ENCODE results near the gene SLC27A4. TPM values are rescaled to one million over a fixed set of nuclear protein-coding genes. Genes with fewer than 3 reads are reported as not detected.

The SLC27A4 gene
- total RNA-seq, 2 donors from 2014 or later: 19.2 to 21.5 TPM

DNA sequence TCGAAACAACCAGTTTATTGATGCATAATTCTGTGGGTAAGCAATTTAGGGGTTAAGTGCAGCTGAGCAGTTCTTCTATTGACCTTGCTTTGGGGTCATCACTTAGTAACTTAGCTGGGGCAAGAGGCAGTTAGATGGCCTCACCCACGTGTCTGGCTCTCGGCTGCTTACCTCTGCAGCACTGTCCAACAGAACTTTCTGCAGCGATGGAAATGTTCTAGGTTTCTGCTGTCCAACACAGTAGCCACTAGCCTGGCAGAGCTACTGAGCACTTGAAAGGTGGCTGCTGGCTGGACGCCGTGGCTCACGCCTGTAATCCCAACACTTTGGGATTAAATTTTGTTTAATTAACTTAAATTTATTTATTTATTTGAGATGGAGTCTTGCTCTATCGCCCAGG is 17.8 kb downstream of the SLC27A4 start:
- no peak for DNase-seq (ENCODE audit: low spot score)
- Histone ChIP-seq H3K9me3 (no peaks in the 10 kb centered on the region), H3K27me3 (replicated peaks; ENCODE audit: insufficient read depth) (no peaks in the 10 kb centered on the region), H3K36me3 (no peaks in the 10 kb centered on the region), H3K4me3 (no peak overlapping the region), H3K27ac (no peak overlapping the region), H3K4me1 (replicated peaks) (no peaks in the 10 kb centered on the region)
- TF ChIP-seq POLR2A (IDR thresholded peaks at IDR 0.05): no peak
- TF ChIP-seq CTCF (IDR thresholded peaks at IDR 0.05): no peak
- no peak for TF ChIP-seq POLR2AphosphoS5 (IDR thresholded peaks at IDR 0.05)
- WGBS: 73% methylated on average over 8 of the region's 8 CpGs
- intact Hi-C loops (cut with DNase I): no loop called here

DNA sequence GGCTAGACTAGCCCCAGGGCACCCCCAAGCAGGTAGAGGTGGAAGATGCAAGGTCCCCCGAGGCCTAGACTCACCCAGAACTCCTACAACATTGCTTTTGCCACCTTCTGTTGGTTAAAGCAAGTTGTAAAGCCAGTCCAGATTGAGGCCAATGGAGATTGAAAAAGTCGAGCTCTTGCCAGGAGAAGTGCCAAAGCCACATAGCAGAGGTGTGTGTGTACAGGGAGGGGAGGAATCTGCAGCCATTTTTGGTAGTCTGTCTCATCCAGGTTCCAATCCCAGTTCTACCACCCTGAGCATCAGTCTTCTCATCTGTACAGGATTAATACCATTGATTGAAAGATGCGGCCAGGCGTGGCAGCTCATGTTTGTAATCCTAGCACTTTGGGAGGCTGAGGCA is 18.5 kb downstream of the SLC27A4 start:
- H3K27ac ChIP-seq: no peak overlapping the region
- no peak overlapping the region for H3K4me3 ChIP-seq
- TF ChIP-seq POLR2AphosphoS5 (IDR thresholded peaks at IDR 0.05) (no peak), POLR2A (IDR thresholded peaks at IDR 0.05) (no peak), CTCF (IDR thresholded peaks at IDR 0.05) (no peak)

GRCh38 chr9:128360826-128361225 is 20.5 kb downstream of the SLC27A4 start:
- Histone ChIP-seq H3K36me3 (no peaks in the 10 kb centered on the region), H3K27ac (peak overlapping the region in 1 of 2 donors; percentile 3), H3K9me3 (no peaks in the 10 kb centered on the region), H3K4me1 (replicated peaks) (no peaks in the 10 kb centered on the region), H3K4me3 (no peak overlapping the region), H3K27me3 (replicated peaks; ENCODE audit: insufficient read depth) (no peaks in the 10 kb centered on the region)
- WGBS: 77% methylated on average over 2 of the region's 2 CpGs
- TF ChIP-seq POLR2AphosphoS5 (IDR thresholded peaks at IDR 0.05): no peak
- TF ChIP-seq POLR2A (IDR thresholded peaks at IDR 0.05): no peak
- no peak for TF ChIP-seq CTCF (IDR thresholded peaks at IDR 0.05)
- intact Hi-C loops (cut with DNase I): loop anchor here (5.0 kb wide), 1 partner anchor 51 kb away; no protein-coding TSS in a partner anchor
- DNase-seq (ENCODE audit: low spot score): no peak

More for the DNA sequence above, 18.5 kb downstream of the SLC27A4 start:
- Histone ChIP-seq H3K36me3 (no peaks in the 10 kb centered on the region), H3K27me3 (replicated peaks; ENCODE audit: insufficient read depth) (no peaks in the 10 kb centered on the region), H3K4me1 (replicated peaks) (no peaks in the 10 kb centered on the region), H3K9me3 (no peaks in the 10 kb centered on the region)
- DNase-seq (ENCODE audit: low spot score): no peak
- 75% methylated on average over 4 of the region's 4 CpGs for WGBS
- intact Hi-C loops (cut with DNase I): no loop called here

DNA sequence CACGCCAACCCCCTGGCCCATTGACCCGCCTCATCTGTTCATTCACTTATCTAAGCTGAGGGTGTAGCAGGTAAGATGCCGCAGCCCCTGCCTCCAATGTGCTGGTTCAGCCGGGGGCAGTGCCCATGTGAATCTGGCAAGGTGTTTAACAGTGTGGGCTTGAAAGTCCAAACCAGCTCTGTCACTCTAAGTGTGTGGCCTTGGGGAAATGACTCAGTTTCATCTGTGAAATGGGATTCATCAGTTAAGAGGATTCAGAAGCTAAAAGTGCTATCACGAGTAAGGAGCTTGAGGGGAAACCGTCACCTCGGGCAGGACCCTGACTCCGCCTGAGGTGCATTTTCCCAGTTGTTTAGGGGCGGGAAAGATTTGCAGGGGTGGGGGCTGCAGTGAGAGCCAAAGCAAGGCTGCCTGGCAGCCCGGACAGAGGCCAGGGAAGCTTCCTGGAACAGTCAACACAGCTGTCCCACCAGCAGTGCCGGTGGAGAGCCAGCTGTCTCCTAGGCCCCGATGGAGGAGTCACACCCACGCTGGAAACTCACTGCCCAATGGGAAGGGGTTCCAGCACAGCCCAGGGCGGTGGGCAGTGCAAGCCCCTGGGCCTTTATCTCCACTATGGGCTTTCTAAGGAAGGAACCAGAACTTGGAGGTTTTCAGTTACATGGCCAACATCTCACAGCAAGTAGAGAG is 21.1 kb downstream of the SLC27A4 start:
- H3K27ac ChIP-seq: peak overlapping the region; percentile 28 to 46
- no peaks in the 10 kb centered on the region for H3K36me3 ChIP-seq
- no peak for TF ChIP-seq CTCF (IDR thresholded peaks at IDR 0.05)
- H3K4me3 ChIP-seq: peak overlapping the region; percentile 25 to 39
- intact Hi-C loops (cut with DNase I): loop anchor here (5.0 kb wide), 1 partner anchor 51 kb away; no protein-coding TSS in a partner anchor
- WGBS: 48% methylated on average over 12 of the region's 14 CpGs
- no peaks in the 10 kb centered on the region for H3K4me1 ChIP-seq (replicated peaks)
- H3K9me3 ChIP-seq: no peaks in the 10 kb centered on the region
- no peaks in the 10 kb centered on the region for H3K27me3 ChIP-seq (replicated peaks; ENCODE audit: insufficient read depth)
- no peak for DNase-seq (ENCODE audit: low spot score)
